Progenitor cell of endocrine pancreas (in vitro differentiated cells): ENCODE data around the gene HNF4A. TPM values are rescaled to one million over a fixed set of nuclear protein-coding genes. Genes with fewer than 3 reads are reported as not detected.

Experiments
- DNase-seq: peaks from one replicate; pipeline ENCODE4 v3.0.0; 2021; ENCODE audit warnings: low spot score; ENCODE audit not compliant: unreplicated experiment
- H3K27ac Mint-ChIP-seq: 2 replicates; pipeline ENCODE4 v1.8.0; 2021; ENCODE audit warnings: mild to moderate bottlenecking, moderate library complexity, mixed read lengths
- H3K27me3 Mint-ChIP-seq: 2 replicates; pipeline ENCODE4 v1.8.0; 2021; ENCODE audit warnings: mixed read lengths
- H3K36me3 Mint-ChIP-seq: 2 replicates; pipeline ENCODE4 v1.8.0; 2022; ENCODE audit warnings: mixed read lengths; ENCODE audit not compliant: insufficient read depth
- H3K4me1 Mint-ChIP-seq: 2 replicates; pipeline ENCODE4 v1.8.0; 2021; ENCODE audit warnings: low read depth, mixed read lengths
- H3K4me3 Mint-ChIP-seq: 2 replicates; pipeline ENCODE4 v1.8.0; 2021; ENCODE audit warnings: low read depth, mild to moderate bottlenecking, moderate library complexity, mixed read lengths
- H3K9me3 Mint-ChIP-seq: 2 replicates; pipeline ENCODE4 v1.8.0; 2021; ENCODE audit warnings: low read depth, mixed read lengths
- CTCF ChIP-seq: fragments of 200-600 bp; sonication (generic); IDR thresholded peaks from one replicate; pipeline ENCODE4 v1.5.0; 2021; ENCODE audit warnings: antibody characterized with exemption, mild to moderate bottlenecking; ENCODE audit not compliant: unreplicated experiment
- total RNA-seq: library from RNA; stranded (reverse); gene quantifications from 2 replicates; pipeline ENCODE4 v1.2.1, GENCODE V29; 2021

Gene HNF4A
- total RNA-seq, 1 donor from 2014 or later: 72.9 TPM

- no peak for TF ChIP-seq CTCF
- peaks cover 18% of the 10 kb centered on the region for H3K36me3 Mint-ChIP-seq
- no peak overlapping the region for H3K4me3 Mint-ChIP-seq
- no peaks in the 10 kb centered on the region for H3K27me3 Mint-ChIP-seq
- H3K4me1 Mint-ChIP-seq: no peaks in the 10 kb centered on the region
- DNase-seq: no peak
- no peak overlapping the region for H3K27ac Mint-ChIP-seq
- H3K9me3 Mint-ChIP-seq: no peaks in the 10 kb centered on the region
These were observed 76.2 kb downstream of the HNF4A start for GRCh38 chr20:44431502-44432234.

GRCh38 chr20:44432618-44433577, 77.4 kb downstream of the HNF4A start:
- no peaks in the 10 kb centered on the region for H3K4me1 Mint-ChIP-seq
- TF ChIP-seq CTCF: no peak
- no peak for DNase-seq
- peaks cover 8% of the 10 kb centered on the region for H3K36me3 Mint-ChIP-seq
- no peak overlapping the region for H3K27ac Mint-ChIP-seq
- no peak overlapping the region for H3K4me3 Mint-ChIP-seq
- no peaks in the 10 kb centered on the region for H3K27me3 Mint-ChIP-seq
- no peaks in the 10 kb centered on the region for H3K9me3 Mint-ChIP-seq

GRCh38 chr20:44433751-44434538, 78.4 kb downstream of the HNF4A start:
- no peaks in the 10 kb centered on the region for H3K9me3 Mint-ChIP-seq
- DNase-seq: no peak
- H3K4me3 Mint-ChIP-seq: no peak overlapping the region
- no peak for TF ChIP-seq CTCF
- H3K27ac Mint-ChIP-seq: no peak overlapping the region
- no peaks in the 10 kb centered on the region for H3K4me1 Mint-ChIP-seq
- no peaks in the 10 kb centered on the region for H3K27me3 Mint-ChIP-seq
- no peaks in the 10 kb centered on the region for H3K36me3 Mint-ChIP-seq

- Mint-ChIP-seq H3K27ac (no peak overlapping the region), H3K9me3 (no peaks in the 10 kb centered on the region), H3K36me3 (no peaks in the 10 kb centered on the region), H3K27me3 (no peaks in the 10 kb centered on the region), H3K4me3 (no peak overlapping the region), H3K4me1 (no peaks in the 10 kb centered on the region)
- no peak for DNase-seq
- TF ChIP-seq CTCF: no peak
These were observed 80.3 kb downstream of the HNF4A start for GRCh38 chr20:44435630-44436335.
